ENCODE results near the gene ZNF483.

The ZNF483 gene

DNA sequence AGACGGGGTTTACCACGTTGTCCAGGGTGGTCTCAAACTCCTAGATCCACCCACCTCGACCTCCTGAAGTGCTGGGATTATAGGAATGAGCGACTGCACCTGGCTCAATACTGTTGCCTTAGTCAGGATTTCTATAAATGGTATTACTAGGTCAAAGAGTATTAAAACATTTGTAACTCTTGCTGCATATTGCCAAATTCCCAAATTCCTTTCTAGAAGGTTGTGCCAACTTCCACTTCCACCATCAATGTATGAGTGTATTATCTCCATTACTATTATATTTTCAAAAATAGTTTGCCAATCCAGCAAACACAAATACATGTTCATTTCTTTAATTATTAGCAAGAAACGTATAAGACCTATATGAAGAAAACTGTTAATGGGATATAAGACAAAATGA is 63.9 kb downstream of the ZNF483 start:
- H3K9me3 ChIP-seq (ENCODE audit: low read length), result no peaks in the 10 kb centered on the region
- no peaks in the 10 kb centered on the region for H3K36me3 ChIP-seq (ENCODE audit: insufficient read depth, low read length)
- H3F3A ChIP-seq (ENCODE audit: insufficient read depth, low read length), result no peaks in the 10 kb centered on the region
- H3K4me2 ChIP-seq (ENCODE audit: low read length), result no peak overlapping the region
- H3K9me2 ChIP-seq (ENCODE audit: low read depth, low read length), result no peaks in the 10 kb centered on the region
- H3K4me1 ChIP-seq (ENCODE audit: insufficient read depth, low read length, severe bottlenecking), result no peaks in the 10 kb centered on the region
- no peak overlapping the region for H2AFZ ChIP-seq (ENCODE audit: low read length)
- H3K27me3 ChIP-seq (ENCODE audit: insufficient read depth, low read length), result no peaks in the 10 kb centered on the region
- H3K79me2 ChIP-seq (ENCODE audit: insufficient read depth, low read length), result no peaks in the 10 kb centered on the region
- TF ChIP-seq, protein P1, sequence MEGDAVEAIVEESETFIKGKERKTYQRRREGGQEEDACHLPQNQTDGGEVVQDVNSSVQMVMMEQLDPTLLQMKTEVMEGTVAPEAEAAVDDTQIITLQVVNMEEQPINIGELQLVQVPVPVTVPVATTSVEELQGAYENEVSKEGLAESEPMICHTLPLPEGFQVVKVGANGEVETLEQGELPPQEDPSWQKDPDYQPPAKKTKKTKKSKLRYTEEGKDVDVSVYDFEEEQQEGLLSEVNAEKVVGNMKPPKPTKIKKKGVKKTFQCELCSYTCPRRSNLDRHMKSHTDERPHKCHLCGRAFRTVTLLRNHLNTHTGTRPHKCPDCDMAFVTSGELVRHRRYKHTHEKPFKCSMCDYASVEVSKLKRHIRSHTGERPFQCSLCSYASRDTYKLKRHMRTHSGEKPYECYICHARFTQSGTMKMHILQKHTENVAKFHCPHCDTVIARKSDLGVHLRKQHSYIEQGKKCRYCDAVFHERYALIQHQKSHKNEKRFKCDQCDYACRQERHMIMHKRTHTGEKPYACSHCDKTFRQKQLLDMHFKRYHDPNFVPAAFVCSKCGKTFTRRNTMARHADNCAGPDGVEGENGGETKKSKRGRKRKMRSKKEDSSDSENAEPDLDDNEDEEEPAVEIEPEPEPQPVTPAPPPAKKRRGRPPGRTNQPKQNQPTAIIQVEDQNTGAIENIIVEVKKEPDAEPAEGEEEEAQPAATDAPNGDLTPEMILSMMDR (IDR thresholded peaks at IDR 0.05; ENCODE audit: low read length), result no peak
- TF ChIP-seq EZH2 (IDR thresholded peaks at IDR 0.05; ENCODE audit: borderline replicate concordance, low read length), result no peak
- H3K27ac ChIP-seq (ENCODE audit: low read depth, low read length, poor library complexity, severe bottlenecking), result no peak overlapping the region
- H3K4me3 ChIP-seq (ENCODE audit: low read depth, low read length, poor library complexity, severe bottlenecking), result no peak overlapping the region
- H4K20me1 ChIP-seq (ENCODE audit: insufficient read depth, low read length), result no peaks in the 10 kb centered on the region
- H3K9ac ChIP-seq (ENCODE audit: low read length), result no peak overlapping the region

DNA sequence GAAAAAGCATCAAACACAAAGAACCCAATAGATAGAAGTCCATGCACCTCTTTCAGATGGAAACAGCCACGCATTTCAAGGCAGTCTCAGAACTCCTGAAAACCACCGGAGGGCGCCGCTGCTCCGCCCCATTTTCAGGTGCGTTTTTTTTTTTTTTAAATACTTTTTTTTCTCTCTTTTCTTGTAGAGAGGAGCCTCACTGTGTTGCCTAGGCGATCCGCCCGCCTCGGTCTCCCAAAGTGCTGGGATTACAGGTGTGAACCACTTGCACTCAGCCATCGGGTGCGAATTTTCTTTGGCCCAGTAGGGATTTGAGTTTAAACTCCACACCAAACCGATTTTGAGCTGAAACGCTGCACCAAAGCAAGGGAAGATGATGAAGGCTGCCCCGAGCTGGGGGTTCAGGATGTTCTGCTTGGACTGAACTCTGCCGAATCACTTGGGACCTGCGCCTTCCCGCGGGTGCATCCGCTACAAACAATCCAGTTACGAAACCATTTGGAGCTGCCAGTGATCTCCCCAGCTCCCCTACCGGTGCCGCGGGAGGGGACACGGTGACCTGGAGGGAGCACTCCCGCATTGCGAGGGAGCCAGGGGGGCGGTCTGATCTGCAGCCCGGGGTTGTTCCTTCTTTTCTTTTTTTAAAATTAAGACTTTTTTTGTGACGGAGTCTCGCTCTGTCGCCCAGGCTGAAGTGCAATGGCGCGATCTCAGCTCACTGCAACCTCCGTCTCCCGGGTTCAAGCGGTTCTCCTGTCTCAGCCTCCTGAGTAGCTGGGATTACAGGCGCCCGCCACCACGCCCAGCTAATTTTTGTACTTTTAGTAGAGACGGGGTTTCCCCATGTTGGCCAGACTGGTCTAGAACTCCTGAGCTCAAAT is 73.1 kb downstream of the ZNF483 start:
- Histone ChIP-seq H3K9me3 (ENCODE audit: low read length) (no peaks in the 10 kb centered on the region), H3F3A (ENCODE audit: insufficient read depth, low read length) (no peaks in the 10 kb centered on the region), H2AFZ (ENCODE audit: low read length) (no peak overlapping the region), H3K4me3 (ENCODE audit: low read depth, low read length, poor library complexity, severe bottlenecking) (peak overlapping the region; percentile 52), H3K4me2 (ENCODE audit: low read length) (peak overlapping the region; percentile 70), H4K20me1 (ENCODE audit: insufficient read depth, low read length) (no peaks in the 10 kb centered on the region), H3K9me2 (ENCODE audit: low read depth, low read length) (no peaks in the 10 kb centered on the region), H3K27me3 (ENCODE audit: insufficient read depth, low read length) (0 out of 2 replicates have a peak, but pooled peaks cover 8% of the 10 kb centered on the region), H3K9ac (ENCODE audit: low read length) (no peak overlapping the region), H3K4me1 (ENCODE audit: insufficient read depth, low read length, severe bottlenecking) (peaks cover 18% of the 10 kb centered on the region), H3K79me2 (ENCODE audit: insufficient read depth, low read length) (no peaks in the 10 kb centered on the region), H3K27ac (ENCODE audit: low read depth, low read length, poor library complexity, severe bottlenecking) (no peak overlapping the region), H3K36me3 (ENCODE audit: insufficient read depth, low read length) (no peaks in the 10 kb centered on the region)
- no peak for TF ChIP-seq EZH2 (IDR thresholded peaks at IDR 0.05; ENCODE audit: borderline replicate concordance, low read length)
- TF ChIP-seq, protein P1 (IDR thresholded peaks at IDR 0.05; ENCODE audit: low read length), result peak; percentile 69

DNA sequence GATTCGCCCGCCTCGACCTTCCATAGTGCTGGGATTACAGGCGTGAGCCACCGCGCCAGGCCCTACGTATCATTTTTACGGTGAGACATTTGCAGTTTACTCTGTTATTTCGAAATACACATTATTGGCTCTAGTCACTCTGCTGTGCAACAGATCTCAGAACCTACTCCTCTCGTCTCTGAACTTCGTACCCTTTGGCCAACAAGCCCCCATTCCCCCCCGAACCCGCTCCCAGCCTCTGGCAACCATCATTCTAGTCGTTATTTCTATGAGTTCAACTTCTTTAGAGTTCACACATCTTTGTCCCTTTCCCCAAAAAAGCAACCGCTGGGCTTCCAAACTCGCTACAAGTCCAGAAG is 73.7 kb downstream of the ZNF483 start:
- H3F3A ChIP-seq (ENCODE audit: insufficient read depth, low read length), result no peaks in the 10 kb centered on the region
- peak overlapping the region; percentile 70 for H3K4me2 ChIP-seq (ENCODE audit: low read length)
- no peaks in the 10 kb centered on the region for H3K79me2 ChIP-seq (ENCODE audit: insufficient read depth, low read length)
- peaks cover 18% of the 10 kb centered on the region for H3K4me1 ChIP-seq (ENCODE audit: insufficient read depth, low read length, severe bottlenecking)
- no peak overlapping the region for H3K27ac ChIP-seq (ENCODE audit: low read depth, low read length, poor library complexity, severe bottlenecking)
- no peaks in the 10 kb centered on the region for H3K36me3 ChIP-seq (ENCODE audit: insufficient read depth, low read length)
- no peak overlapping the region for H3K9ac ChIP-seq (ENCODE audit: low read length)
- H3K9me3 ChIP-seq (ENCODE audit: low read length), result no peaks in the 10 kb centered on the region
- peak overlapping the region; percentile 52 for H3K4me3 ChIP-seq (ENCODE audit: low read depth, low read length, poor library complexity, severe bottlenecking)
- H3K27me3 ChIP-seq (ENCODE audit: insufficient read depth, low read length), result 0 out of 2 replicates have a peak, but pooled peaks cover 8% of the 10 kb centered on the region
- H2AFZ ChIP-seq (ENCODE audit: low read length), result no peak overlapping the region
- TF ChIP-seq EZH2 (IDR thresholded peaks at IDR 0.05; ENCODE audit: borderline replicate concordance, low read length), result no peak
- no peaks in the 10 kb centered on the region for H4K20me1 ChIP-seq (ENCODE audit: insufficient read depth, low read length)
- no peaks in the 10 kb centered on the region for H3K9me2 ChIP-seq (ENCODE audit: low read depth, low read length)

Data from OCI-LY1 (cell line).